Activated naive CD8-positive, alpha-beta T cell treated with anti-CD3 and anti-CD28 coated beads, Interleukin-2, amount 50 U/mL, for 16 hours (primary cell): Measurements from ENCODE around the gene SNTB2.
"Not testable (repeated sequence)": the region's sequence is repeated elsewhere in the genome, so short reads cannot be mapped to it uniquely, and the experiment has no call there.

ENCODE experiments used
- DNase-seq: peaks from one replicate; pipeline ENCODE4 v3.0.0-alpha.2; 2020; ENCODE audit warnings: low read depth, low spot score

The SNTB2 gene

DNA sequence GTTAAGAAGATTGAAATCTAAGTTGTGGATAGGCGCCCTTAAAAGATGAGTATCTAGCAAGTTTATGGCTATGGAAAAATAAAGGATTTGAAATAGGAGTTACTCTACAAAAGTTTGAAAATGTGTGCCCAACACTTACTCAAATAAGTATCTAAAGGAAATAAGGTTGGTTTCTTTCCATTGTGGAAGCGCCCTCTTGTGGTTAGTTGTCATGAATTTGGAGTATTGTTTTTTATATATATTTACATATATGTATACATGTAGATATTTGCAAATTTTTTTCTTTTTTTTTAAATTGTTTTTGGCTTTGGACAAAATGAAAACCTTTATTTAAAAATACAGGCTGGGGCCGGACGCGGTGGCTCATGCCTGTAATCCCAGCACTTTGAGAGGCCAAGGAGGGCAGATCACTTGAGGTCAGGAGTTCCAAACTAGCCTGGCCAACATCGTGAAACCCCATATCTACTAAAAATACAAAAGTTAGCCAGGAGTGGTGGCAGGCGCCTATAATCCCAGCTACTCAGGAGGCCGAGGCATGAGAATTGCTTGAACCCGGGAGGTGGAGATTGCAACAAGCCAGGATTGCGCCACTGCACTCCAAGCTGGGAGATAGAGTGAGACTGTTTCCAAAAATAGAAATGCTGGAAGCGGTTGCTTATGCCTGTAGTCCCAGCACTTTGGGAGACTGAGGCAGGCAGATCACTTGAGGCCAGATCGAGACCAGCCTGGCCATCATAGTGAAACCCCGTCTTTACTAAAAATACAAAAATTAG is 100.2 kb downstream of the SNTB2 start:
- DNase-seq = peak; percentile 6

- DNase-seq = not testable (repeated sequence)
These were observed 104.7 kb downstream of the SNTB2 start for GRCh38 chr16:69291657-69292056.

- no peak for DNase-seq
These were observed 106.4 kb downstream of the SNTB2 start for GRCh38 chr16:69293401-69293800.

DNA sequence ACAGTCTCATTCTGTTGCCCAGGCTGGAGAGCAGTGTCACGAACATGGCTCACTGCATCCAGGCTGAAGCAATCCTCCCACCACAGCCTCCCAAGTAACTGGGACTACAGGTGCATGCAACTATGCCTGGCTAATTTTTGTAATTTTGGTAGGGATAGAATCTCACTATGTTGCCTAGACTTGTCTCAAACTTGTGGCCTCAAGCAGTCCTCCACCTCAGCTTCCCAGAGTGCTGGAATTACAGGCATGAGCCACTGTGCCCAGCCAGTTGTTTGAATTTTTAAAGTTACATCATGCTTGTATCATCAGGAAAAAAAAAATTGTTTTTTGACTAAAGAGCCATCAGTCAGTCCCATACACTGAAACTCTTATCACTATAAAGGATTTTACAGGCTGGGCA is 107.1 kb downstream of the SNTB2 start:
- DNase-seq = no peak

DNA sequence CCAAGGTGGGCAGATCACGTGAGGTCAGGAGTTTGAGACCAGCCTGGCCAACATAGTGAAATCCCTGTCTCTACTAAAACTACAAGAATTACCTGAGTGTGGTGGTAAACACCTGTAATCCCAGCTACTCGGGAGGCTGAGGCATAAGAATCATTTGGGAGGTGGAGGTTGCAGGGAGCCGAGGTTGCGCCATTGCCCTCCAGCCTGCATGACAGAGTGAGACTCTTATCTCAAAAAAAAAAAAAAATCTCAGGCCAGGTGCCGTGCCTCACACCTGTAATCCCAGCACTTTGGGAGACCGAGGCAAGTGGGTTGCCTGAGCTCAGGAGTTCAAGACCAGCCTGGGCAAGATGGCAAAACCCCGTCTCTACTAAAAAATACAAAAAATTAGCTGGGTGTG is 109.8 kb downstream of the SNTB2 start:
- not testable (repeated sequence) for DNase-seq

DNA sequence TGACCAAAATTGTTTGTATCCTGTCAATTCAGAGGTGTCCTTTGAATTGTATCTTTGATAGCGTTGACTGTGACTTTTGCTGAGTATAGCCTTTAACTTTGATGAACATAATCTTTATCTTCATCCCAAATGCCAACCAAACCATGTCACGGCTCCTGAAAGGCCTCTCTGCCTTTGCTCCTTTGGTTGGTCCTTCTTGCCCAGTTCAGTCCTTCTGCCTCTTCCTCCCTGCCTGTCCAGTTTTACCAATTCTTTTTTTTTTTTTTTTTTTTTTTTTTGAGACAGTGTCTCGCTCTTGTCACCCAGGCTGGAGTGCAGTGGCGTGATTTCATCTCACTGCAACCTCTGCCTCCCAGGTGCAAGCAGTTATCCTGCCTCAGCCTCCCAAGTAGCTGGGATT is 111.3 kb downstream of the SNTB2 start:
- DNase-seq = no peak

DNA sequence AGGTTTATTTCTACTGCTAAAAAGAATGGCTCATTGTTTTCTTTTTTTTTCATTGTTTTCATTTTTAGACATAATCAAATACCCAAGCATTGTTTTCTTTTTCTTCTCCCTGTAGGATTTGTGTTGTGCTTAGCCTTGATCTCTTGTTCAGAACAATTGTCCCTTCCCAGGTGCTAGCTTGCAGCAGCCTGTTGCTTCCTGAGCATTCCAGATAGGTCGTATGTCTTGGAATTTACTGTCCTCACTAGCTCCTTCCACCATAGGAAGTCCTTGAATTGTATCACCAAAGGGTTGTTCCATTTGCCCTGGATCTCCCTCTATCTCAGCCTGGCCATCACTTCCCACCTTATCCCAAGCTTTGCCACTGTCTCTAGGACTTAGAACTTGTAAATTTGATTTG is 114.2 kb downstream of the SNTB2 start:
- no peak for DNase-seq

DNA sequence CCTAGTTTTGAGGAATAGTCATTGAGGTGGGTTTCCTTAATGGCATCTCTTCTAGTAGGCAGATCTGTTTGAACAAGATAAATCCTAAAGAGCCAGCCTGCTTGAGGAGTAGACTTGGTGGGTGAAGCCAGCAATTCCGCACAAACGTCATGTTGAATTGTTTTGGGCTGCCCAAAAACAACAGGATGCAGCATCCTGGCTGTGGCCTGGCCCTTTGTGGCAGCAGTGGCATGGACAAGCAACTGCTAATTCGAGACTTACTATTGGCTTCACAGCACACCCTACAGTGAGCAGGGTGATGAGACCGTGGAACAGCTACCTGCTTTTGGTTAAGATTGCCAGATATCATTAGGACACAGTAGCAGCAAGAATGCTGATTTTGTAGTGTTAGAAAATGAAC is 114.9 kb downstream of the SNTB2 start:
- DNase-seq = no peak

DNA sequence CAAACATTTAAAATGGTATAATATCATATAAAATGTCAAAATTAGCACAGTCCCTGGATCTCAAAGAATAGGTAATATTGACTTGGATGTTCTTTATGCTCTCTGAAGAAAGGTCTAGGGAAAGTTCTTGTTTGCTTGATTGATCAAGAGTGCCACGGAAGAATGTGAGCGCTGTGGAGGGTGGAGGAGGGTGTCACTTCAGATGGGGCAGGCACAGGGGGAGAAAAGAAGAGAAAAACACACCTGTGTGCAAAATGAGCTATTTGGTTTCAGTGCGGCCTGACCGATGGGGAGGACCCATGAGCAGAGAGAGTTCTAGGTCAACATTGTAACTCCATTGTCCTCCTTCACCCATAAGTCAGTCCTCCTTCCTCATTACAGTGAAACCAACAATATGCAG is 115.3 kb downstream of the SNTB2 start:
- DNase-seq = no peak

- DNase-seq = no peak
These were observed 119.1 kb downstream of the SNTB2 start for GRCh38 chr16:69306031-69306430.

DNA sequence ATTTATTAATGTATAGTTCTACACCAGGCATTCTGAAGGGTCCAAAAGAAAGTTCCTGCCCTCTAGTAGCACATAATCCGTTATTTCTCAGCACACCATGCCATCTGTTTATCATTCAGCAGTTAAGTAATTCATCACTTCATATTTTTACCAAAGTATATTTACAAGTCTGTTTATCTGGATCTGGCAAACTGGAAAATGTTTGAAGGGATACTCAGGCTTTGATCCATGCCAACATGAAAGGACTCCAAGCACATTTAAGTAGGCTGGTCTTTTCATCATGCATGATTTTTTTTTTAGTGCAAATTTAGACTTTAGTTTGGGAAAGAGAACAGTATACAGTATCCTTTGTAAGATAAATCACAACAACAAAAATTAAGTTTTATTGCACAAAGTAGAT is 120.1 kb downstream of the SNTB2 start:
- DNase-seq = no peak

DNA sequence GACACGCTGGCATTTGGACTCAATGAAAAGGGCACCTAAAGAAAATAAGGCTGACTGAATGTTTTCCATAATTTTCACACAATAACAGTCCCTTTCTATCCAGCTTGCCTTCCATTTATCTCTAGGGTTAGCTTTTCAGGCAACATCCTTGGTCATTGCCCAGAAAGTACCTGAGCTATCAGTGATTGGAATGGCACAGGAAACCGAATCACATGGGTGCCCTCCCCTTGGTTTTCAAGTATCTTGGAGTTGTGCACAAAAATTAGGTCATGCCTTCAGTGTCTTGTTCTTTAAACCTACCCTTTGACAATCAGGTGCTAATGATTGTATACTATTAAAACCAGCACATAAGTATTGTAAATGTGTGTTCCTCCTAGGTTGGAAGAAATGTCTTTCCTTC is 120.9 kb downstream of the SNTB2 start:
- no peak for DNase-seq

DNA sequence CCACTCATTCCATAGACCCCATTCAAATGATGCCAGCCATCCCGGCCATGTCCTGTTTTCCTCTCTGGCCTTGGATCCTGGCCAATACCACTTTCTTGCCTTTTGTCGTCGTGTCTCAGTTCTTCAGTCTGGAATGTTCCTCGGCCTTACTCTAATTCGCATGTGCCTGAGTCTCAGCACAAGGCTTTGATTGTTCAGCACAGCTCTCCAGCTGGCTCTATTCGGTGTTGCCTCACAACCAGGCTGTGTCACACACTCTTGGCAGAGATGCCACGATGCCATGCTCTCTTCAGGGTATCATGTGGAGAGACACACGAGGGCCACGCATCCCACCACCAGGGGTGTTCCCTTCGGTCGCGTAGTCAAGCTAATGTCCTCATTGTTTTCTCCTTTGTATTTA is 122.4 kb downstream of the SNTB2 start:
- no peak for DNase-seq

DNA sequence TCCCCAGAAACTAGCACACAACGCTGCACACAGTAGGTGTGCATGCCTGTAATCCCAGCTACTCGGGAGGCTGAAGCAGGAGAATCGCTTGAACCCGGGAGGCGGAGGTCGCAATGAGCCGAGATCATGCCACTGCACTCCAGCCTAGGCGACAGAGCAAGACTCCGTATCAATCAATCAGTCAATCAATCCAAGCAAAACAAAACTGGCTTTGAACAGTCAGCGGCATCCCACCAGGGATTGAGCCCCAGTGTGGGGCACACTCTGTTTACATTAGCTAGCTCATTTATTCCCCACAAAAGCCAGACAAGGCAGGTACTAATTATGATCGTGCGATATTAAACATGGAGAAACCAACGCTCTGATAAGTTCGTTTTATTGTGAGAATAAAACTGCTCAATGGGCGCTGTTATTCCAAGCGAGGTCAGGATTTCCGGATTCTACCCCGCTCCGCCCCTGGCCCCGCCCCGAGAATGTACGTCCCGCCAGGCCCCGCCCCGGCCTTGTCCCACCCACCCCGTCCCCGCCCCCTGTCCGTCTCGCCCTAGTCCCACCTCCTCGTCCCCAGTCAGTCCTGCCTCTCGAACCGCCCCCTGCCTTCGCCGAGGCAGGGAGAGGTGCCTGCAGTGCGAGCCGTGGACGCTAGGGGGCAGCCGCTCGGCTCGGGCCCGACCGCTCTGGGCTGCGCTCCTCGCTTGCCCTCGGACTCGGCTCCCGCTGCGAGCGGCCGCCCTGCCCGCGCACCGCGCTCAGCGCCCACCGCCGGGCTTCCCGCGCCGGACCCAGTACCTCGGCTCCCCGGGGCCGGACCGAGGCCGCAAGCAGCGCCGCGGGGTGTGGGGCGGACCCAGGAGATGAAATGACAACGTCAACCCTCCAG is 123.9 kb downstream of the SNTB2 start, which contains the start of gene VPS4A:
Gene VPS4A (plus strand): TSS at position 698 of the 880 bp plus-strand sequence. CDS start 162 bp downstream, at position 860.
- DNase-seq = peak; percentile 95

DNA sequence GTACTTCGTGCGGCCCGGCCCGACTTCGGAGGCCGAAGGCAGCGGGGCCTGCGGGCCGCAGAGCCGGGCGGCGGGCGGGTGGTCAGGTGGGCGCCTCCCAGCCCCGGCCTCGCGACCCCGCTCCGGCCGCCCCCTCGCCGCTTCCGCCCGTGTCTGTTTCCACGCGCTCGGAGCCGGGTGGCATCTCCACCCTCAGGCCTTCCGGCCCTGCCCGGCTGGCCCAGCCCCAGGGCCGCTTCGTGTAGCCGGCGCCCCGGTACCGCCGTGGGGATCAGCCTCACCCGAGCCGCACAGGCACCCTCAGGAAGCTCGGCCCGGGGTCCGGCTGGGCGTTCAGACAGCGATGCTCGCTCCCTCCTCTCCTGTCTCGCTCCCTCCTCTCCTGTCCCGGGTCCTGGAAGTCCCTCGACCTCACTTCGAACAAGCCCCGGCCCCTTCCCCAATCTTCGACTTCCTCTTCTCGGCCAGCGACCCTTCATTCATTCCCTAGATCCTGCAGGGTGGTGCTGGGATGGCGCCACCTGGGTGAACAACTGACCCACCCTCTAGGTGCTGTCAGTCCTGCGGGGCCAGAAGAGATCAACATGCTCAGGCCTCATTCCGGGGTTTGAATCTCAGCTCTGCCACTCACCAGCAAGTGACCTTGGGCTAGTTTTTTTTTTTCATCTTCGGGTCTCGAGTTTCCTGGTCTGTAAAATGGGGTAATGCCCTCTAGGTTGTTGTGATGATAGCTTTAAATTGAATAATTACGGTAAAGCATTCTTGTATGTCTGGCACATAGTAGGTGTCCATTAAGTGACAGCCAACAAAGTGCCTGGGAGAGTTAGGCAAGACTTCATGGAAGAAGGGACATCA is 124.8 kb downstream of the SNTB2 start:
- DNase-seq = peak; percentile 11

DNA sequence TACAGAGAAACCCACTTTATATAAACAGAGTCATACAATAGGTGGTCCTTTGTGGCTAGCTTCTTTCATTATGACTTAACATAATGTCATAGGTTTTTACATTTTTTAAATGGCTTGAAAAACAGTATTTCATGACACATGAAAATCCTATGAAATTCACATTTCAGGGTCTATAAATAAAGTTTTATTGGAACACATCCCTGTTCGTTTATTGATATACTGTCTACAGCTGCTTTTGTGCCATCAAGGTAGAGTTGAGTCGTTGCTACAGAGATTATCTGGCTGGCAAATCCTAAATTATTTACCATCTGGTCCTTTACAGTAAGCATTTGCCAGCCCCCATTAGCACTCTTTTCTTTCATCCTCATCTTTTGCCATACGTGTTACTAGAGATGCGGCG is 126.5 kb downstream of the SNTB2 start:
- no peak for DNase-seq

DNA sequence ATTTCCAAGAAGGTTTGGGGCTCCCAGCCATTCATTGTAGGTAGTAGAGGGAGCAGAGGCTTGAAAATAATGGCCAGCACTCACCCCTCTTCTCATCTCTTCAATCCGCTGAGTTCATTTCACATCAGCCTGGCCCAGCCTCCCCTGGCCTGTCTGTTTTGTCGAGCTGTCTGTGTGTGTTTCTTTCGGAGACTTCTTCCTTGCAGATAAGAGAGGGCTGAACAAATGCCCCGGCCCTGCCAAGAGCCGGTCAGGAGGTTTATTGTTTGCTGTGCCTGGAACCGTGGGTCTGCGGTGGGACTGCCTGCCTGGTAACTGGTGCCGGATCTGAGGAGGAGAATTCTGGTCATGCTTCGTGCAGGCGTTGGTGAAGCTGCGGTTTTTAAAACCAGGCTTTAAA is 127.6 kb downstream of the SNTB2 start:
- no peak for DNase-seq

DNA sequence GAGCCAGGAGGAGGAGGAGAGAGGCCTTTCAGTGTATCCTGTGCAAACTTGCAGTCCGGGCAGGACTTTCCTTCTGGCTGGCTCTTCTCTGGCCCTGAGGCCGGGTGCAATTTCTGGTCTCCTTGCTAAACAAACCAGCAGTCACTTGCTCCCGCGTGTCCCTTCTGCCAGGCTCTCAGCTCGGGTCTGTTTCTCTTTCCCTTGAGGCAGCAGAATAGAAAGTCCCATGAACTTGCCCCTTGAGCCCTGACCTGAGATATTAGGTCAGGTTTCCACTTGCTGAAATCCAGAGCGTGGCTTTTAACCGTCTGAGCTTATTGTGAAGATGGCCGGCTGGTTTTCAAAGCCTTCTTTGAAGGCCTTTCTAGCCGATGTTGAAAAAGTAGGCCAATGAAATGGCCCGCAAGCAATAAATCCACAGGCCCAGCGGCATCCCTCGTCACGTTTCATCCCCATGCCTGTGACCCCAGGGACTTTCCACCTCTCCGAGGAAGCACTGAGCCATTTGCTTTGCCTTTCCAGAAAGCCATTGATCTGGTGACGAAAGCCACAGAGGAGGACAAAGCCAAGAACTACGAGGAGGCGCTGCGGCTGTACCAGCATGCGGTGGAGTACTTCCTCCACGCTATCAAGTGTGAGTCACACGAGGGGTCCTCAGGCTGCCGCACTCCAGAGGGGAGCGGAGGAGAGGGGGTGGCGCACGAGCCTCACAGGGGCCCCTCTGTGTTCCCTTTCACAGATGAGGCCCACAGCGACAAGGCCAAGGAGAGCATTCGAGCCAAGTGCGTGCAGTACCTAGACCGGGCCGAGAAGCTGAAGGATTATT is 128.7 kb downstream of the SNTB2 start:
- no peak for DNase-seq

DNA sequence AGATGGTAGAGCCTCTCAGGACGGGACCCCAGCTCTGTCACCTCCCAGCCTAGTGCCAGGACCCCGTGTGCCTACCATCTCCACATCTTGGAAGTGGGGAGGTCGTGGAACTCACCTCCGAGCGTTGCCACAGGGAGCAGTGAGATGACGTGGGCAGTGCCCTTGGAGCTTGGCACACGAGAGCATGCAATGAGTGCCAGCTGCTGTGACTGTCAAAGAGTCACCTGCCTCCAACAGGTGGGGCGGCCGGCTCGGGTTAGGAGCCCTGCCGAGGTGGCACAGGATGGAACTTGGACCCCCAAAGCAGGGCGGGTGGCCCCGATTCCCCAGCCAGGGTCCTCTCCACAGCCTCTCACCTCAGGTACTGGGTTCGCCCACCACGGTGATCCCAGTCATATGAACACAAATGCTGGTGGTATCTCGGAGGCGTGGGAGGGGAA is 129.7 kb downstream of the SNTB2 start:
- DNase-seq = no peak

DNA sequence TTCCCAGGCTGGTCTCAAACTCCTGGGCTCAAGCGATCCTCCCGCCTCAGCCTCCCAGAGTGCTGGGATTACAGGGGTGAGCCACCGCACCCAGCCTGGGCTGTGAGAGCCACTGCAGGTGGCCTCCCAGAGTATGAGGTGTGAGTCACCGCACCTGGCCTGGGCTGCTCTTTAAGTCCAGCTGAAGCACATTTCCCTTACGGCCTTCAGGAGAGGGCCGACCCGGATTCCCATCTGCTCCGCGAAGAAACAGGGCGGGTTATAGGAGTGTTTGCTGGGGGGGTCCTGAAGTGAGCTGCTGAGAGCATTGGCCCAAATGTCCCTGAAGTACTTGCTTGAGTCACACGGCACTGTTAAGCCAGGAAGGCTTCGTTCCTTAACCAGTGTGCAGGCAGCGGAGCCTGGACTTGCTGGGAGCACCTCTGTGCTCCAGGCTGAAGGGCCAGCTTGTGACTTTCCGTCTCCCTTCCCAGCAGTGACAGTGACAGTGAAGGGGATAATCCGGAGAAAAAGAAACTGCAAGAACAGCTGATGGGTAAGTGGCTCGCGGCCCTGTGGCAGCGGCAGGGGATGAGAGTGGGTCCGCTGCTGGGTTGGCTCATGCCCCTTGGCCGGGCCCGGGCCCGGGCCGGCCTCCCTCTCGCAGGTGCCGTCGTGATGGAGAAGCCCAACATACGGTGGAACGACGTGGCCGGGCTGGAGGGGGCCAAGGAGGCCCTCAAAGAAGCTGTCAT is 131.4 kb downstream of the SNTB2 start:
- no peak for DNase-seq
